Measurements from ENCODE around the gene NCK2.

The NCK2 gene

DNA sequence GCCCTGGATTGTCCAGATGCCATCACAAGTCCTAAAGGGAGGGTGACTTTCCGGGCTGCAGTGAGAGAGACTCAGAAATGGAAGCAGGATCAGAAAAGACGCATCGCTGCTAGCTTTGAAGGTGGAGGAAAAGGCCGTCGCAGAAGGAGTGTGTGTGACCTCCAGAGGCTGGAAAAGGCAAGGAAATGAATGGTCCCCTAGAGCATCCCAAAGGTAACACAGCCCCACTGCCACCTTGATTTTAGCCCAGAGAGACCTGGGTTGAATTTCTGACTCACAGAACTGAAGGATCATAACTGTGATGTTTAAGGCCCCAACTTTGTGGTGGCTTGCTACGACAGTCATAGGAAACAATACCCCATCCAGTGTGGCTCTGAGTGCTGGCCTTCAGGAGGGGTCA is 8.6 kb upstream of the NCK2 start:
- no peak for DNase-seq (ENCODE audit: low read depth)

DNA sequence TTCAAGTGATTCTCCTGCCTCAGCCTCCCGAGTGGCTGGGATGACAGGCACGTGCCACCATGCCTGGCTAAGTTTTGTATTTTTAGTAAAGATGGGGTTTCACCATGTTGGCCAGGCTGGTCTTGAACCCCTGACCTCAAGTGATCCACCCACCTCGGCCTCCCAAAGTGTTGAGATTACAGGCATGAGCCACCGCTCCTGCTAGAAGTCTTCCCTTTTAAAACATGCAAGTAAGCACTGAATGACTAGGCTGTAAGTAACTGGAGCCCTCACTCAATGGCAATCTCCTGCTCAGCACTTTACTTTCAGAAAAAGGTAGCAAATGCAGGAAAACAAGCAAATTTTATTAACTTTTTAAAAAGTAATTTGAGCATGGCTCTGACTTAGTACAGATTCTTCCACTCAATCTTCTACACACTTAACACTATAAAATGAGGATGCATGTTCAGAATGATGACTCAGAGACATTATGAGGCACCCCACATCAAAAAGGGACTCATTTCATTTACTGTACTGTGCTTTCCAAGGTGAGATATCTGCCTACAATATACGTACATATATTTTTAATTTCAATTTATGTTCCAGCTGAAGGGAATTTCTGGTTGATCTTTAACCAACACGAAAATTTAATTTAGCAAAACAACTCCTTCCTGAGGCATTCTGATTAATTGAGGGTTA is 6.6 kb upstream of the NCK2 start:
- DNase-seq (ENCODE audit: low read depth) = no peak

DNA sequence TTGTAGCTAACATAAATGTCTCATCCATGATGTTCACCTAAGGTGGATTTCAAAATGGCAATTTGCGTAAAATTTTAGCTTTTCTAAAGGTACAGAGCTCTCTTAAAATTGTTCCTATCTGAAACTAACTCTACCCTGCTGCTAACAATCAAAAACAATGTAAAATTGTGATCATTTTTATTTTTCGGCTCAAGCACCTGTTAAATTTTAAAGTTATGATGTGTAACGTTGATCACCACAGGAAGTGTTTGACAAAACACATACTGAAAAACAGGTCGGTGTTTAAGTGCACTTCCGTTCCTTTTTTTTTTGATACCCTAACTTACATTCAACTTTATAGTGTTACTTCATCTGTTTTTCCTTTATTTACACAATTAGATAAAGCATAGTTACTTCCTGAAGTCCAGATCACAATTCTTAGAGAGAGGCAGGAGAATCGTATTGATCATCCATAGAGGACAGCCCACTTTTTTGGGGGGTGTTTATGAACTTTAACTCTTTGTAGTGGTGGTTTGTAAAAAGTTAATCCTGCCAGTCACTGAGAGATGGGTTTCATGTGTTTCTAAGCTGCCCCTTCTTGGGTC is 6.0 kb upstream of the NCK2 start:
- no peak for DNase-seq (ENCODE audit: low read depth)

DNA sequence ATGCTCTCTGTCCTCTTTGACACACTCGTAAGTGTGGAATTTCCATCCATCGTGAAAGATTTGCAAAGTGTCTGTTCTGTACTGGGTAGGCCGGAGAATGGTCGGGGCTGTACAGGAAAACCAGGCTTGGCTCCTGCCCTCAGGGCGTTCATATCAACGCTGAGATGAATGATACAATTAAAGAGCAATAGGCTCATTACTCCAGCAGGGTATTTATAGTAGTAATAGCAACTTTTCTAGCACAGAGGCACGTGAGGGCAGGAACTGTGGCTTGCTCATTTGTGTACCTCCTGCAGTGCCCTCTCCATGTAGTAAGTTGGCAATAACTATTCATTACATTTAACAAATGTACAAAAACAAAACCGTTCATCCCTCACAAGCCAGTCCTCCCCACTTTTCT is 5.3 kb upstream of the NCK2 start:
- no peak for DNase-seq (ENCODE audit: low read depth)

DNA sequence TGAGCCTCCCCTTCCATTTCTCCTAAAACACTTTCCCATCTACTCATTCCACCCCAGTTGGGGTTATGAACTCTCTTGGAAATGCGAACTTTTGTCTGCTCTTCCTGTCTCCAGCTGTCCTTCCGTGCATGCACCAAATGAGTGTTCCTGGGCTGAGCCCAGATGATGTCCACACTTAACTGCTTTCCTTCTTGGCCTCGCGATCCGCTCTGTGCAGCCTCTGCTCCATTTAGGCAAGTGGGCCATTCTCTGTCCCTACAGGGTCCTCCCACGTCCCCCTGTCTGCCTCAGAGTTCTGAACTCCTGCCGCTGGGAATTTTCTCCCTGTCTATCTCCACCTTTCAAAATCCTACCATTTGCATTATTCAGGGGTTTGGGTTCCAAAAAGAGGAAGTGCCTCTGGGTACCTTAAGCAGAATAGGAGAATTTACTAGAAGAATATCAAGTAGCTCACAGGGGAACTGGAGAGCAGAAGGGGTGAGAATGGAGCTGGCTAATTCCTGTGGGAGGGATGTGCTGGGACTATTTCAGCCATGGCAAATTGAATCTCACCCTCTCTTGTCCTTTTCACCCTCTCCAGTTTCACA is 4.7 kb upstream of the NCK2 start:
- no peak for DNase-seq (ENCODE audit: low read depth)

DNA sequence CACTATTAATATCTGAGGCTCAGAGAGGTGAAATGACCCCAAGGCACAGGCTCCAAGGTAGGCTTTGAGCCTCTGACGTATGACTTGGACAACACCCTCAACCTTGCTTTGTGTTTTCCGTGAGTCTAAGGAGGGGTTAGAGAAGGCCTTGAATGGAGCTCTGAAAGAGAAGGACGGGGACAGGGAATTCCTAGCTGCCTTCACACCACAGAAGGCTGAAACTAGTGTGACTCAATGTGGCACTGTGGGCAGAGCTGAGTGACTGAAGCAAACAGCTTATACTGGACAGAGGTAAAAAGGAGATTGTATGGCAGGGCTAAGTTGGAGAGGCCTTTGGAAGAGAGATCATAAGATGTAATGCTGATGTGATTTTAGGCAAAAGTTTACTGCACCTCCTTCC is 3.5 kb upstream of the NCK2 start:
- DNase-seq (ENCODE audit: low read depth) = no peak

DNA sequence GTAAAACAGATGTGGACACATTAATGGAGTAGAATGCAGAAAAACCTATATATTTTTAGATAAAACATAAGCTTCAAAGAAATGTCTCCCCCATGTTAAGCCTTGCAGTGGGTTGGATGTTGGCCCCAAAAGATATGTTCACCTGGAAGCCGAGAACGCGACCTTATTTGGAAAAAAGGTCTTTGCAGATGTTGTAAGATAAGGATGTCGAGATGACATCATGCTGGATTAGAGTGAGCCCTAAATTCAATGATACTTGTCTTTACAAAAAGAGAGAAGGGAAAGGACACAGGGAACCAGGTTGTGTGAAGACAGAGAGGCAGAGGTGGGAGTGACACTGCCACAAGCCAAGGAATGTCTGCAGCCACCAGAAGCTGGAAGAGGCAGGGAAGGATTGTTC is 3.1 kb upstream of the NCK2 start:
- no peak for DNase-seq (ENCODE audit: low read depth)

DNA sequence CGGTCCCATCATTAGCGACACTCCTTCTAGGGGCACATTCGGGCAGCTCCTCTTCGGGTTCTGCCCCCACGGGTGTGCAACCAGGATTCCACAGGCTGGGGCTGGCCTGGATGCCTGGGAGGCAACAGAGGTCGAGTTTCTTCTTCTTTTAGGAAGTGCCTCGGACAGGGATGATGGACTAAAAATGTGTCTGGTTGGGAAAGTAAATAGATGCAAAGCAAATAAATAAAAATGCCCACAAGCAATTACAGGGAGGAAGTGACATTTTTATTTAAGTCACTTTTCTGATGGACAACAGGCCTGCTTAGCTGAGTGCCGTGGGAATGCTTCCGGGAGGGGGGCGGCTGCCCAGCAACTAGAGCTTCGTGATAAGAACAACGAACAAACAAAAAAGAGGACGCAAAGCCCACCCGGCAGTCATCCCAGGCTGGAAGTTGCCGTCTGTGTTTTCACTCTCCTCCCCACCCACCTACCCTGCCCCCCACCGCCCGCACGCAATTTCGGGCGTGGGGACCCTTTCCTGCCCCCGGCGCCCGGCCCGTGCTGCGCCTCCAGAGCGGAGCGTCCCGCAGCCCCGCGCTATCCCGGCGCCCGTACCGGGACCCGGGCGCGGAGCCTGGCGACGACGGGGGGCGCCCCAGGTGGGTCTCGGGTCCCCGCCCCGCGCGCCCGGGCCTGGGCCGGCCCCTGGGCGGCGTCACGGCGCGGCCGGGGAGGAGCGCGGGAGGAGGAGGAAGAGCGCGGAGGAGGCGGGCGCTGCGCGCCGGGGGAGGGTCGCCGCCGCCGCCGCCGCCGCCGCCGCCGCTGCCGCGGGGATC is 412 bp upstream of the NCK2 start:
- DNase-seq (ENCODE audit: low read depth) = peak; percentile 59

DNA sequence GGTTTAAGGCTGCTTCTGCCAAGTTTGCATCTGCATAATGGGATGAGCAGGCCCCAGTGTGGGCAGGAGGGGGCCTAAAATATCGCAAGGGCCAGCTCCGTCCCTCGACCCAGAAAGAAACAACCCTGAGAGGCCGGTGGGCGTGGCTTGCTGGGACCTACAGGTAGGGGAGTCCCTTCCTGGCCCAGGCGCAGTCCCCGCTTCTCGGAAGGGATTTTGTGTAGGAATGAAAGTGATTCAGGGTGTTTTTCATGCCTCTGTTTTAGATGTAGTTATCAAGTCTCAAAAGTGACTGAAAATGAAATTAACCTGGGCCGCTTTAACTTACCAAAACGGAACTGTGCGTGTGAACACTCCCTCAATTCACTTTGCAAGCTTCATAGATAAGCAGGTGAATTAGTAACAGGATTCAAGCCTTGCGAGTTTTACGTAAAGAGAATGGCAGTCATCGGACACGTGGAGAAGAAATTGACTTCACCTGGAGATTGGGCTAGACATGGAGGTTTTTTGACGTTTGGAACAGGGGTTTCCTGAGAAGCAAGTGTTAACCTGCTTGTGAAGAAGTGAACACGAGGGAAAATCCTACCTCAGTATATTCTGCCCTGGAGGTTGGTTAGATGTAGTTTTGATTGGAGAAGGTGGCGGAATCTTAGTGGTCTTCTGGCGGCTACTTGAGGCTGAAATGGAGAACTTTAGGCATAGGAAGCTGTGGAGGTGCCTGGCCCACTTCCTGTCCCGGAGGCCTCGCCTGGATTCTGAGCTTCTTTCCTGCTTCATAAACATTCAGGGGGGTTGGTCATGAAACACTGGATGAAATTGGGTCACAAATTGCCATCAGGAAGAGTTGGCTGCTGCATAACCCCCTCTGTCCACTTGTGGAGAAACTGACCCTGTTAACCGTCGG is 1.7 kb downstream of the NCK2 start:
- DNase-seq (ENCODE audit: low read depth) = peak; percentile 56

DNA sequence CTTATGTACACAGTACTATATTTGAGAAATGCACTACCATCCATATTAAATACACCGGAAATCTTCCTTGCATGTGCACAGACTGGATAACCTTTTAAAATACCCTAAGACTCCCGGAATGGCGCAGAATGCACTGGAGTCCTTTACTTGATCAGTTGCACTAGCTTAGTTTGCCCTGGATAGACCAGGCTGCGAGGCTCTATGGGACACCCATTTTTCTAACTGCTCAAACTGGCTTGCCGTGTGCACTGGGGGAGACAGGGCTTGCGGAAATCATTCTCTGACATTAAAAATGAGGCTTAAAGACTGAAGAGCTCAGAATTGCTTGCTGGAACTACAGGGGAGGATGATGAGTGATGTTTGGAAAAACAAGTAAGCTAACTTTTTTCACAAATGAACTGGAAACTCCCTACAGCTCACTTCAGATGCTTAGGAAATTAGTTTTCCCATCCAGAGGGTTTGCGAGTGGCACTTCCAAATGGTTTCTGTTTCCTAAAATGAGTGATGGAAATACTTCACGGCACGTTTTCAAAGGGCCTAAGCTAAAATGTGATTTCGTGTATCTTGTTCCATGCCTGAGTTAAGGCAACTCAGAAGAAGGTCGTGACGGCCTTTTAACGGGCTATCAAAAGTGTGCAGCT is 2.7 kb downstream of the NCK2 start:
- DNase-seq (ENCODE audit: low read depth) = no peak

DNA sequence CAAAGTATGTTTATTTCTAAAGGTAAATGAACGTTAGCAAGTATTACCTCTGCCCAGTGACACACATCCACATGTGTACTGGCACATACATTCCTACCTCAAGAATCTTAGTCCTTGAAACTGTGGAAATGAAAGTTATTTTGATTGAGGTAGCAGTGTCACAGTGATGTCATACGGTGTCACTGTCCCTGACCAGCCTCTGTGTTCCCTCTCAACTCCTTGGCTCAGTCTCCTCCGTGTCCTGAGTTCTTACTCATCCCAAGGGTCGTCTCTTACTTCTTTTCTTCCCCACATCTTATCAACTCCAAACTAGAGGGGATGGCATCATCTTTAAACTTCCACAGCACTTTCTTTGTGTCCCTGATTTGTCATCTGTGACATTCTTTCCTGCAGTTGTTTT is 3.3 kb downstream of the NCK2 start:
- no peak for DNase-seq (ENCODE audit: low read depth)

DNA sequence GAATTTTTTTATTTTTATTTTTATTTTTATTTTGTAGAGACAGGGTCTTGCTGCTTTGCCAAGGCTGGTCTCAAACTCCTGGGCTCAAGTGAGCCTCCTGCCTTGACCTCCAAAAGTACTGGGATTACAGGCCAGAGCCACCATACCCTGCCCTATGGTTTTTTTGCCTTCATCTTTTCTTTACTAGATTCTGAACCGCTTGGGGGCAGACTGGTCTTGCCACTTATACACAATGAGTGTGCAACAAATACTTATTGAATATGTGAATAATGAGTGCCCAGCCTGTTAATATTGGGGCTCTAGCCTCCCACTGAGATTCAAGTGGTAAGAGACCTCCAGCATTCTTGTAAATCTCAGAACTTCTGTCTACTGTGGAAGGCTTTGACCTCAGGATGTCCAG is 3.9 kb downstream of the NCK2 start:
- DNase-seq (ENCODE audit: low read depth) = no peak

DNA sequence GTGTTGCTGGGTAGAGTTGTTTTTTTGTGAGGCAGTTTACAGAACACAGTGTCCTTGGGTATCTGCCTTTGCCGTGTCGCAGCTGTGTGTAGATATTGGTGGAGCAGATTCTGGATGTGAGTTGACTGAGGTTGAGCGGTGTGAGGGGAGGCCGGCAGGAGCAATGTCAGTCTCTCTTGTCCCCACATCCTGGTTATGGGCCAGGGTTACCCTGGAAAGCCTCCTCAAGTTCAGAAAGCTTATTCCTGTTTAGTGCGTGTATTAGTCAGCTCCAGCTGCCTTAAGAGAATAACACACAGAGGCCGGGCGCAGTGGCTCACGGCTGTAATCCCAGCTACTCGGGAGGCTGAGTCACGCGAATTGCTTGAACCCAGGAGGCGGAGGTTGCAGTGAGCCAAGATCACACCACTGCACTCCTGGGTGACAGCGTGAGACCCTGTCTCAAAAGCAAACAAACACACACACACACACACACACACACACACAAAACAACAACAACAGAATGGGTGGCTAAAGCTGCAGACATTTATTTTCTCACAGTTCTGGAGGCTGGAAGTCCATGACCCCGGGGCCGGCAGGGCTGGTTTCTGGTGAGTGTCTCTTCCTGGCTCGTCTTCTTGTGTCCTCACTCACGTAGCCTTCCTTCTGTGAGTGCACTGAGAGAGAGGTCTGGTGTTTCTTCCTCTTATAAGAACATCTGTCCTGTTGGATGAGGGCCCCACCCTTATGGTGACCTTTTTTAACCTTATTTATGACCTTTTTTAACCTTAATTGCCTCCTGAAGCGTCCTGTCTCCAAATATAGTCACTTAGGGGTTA is 5.1 kb downstream of the NCK2 start:
- no peak for DNase-seq (ENCODE audit: low read depth)

DNA sequence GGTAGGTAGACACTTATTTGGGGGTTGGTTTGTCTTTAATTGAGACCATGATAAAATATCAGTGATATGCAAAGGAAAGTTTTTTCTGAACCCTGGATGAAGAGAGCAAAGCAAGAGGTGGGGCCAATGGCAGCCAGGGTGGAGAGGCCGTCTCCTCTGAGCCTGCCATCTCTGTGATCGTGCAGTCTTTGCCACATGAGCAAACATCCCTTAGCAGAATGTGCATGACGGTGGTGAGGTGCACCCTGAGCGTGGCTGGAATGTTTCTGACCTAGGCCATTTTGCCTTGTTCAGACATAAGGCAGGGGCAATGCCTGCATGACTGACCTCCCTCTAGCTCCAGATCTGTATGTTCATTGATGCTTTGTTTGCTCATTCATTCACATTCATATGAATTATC is 6.0 kb downstream of the NCK2 start:
- no peak for DNase-seq (ENCODE audit: low read depth)

DNA sequence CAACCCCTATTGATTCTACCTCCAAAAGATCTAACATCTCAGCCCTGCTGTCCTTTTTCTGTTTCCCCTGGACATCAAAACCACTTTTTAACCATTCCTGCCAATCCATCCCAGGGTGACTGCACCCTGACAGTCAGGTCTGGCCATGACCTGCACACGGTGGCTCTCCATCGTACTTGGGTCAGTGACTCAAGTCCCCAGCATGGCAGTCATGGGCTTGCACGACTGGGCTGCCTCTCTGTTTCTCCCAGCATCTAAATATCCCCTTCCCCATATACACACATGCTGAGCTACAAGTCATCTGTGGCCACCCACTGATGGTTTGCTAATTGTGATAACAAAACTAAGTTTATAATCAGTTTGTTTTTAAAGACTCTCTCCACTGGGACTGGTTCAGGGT is 6.6 kb downstream of the NCK2 start:
- no peak for DNase-seq (ENCODE audit: low read depth)

DNA sequence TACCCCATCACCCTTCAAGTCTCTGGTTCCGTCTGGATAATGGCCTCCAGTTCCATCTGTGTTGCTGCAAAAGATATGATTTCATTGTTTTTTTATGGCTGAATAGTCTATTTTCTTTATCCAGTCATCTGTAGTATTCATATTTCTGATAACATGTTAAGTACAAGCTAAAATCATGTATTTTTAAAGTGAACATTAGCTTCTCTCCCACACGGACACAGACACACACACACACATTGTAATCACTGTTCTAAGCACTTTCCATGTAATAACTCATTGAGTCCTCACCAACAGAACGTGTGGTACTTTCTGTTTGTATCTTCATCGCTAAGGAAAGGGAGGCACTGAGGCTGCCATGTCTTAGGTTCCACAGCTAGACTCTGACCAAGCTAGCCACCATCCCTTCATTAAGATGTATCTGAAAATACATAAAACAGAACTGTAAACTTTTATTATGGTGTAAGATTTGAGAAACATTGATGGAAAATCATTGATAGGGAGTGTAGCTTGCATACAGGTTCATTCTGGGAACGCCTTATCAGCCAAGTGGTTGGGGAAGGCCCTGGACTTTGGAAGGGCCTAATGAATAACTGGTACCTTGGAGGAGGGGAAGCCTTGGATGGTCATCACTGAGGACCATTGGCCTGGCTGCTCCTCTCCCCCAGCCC is 8.1 kb downstream of the NCK2 start:
- DNase-seq (ENCODE audit: low read depth) = no peak

DNA sequence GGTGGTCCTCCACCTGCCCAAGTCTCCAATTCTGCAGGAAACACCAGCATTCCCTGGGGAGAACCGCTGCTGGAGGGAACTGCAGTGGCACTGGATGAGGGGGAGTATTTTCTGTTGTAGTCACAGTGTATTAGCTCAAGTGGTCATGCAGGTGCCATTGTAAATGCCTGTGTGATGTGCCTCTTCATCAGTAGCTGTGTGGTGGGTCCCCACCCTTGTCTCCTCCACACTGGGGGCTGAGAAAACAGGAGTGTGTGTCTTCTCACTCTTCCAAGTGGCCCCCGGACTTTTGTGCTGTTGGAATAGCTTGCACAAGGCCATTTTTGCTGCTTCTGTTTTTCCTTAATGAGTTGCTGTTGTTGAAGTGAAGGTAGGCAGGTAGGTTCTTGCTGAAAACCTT is 8.7 kb downstream of the NCK2 start:
- DNase-seq (ENCODE audit: low read depth) = no peak

DNA sequence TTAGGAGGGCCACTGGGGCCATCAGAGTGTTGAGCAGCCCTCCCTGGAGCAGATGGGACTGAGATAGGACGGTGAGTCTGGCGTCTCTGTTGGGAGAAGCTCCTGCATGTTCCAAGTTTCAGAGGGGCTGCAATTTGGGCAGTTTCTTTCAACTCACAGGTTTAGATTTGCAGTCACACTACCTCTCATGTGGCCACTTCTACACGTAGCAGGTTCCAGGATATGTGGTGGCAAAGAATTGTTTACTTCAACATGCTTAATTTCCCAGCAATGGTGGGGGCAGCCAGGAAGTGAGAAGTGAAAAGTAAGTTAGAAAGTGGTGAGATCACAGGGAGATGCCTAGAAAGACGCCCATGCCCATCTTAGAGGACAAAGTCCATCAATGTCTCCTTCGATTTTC is 9.3 kb downstream of the NCK2 start:
- DNase-seq (ENCODE audit: low read depth) = no peak

DNA sequence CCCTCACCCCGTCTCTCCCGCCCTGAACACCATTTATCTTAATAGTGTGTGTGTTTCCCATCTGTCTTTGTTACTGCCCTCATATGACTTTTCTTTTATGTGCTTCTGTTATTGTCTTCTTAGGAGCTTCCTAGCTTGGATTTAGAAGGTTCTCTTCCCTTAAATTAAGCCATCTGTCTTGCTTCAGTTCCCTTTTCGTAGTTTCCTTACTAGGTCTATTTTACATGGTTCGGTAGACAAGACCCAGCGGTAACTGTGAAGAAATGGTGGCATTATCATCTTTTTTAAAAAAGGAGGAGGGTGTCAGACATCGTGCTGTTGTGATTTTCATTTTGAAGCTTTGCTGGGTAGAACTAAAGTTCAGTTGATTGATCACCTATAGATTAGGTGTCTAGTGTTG is 10.3 kb downstream of the NCK2 start:
- no peak for DNase-seq (ENCODE audit: low read depth)

DNA sequence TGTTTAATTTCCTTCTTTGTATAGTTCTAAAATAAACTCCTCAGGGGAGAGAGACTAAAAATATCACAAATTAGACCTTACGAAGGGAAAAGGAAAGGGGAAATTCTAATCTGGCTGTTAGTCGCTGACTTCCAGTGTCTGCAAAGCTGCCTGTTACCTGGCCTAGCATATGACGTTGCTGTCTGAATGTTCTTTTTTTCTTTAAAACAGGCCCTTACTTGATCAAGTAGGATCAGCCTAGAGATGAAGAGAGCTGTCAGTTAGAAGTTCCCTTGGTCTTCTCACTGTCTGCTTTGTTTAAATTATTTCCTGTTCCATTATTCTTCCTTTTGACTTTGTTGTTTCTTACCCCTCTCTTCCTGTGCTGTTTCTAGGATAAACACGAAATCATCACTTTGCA is 11.2 kb downstream of the NCK2 start:
- DNase-seq (ENCODE audit: low read depth) = no peak

Measured in activated T-helper 1 cell treated with Interleukin-2 at 50 U/mL for 16 hours (primary cell).